CD4-positive, alpha-beta T cell treated with Interleukin-15 for 4 hours (primary cell): ENCODE results near the gene MRPS16.
"Not testable (repeated sequence)": the region's sequence is repeated elsewhere in the genome, so short reads cannot be mapped to it uniquely, and the experiment has no call there.

Experiments used
- DNase-seq: peaks from one replicate; pipeline ENCODE4 v3.0.0-alpha.2; 2020; ENCODE audit warnings: low spot score

MRPS16 gene

DNA sequence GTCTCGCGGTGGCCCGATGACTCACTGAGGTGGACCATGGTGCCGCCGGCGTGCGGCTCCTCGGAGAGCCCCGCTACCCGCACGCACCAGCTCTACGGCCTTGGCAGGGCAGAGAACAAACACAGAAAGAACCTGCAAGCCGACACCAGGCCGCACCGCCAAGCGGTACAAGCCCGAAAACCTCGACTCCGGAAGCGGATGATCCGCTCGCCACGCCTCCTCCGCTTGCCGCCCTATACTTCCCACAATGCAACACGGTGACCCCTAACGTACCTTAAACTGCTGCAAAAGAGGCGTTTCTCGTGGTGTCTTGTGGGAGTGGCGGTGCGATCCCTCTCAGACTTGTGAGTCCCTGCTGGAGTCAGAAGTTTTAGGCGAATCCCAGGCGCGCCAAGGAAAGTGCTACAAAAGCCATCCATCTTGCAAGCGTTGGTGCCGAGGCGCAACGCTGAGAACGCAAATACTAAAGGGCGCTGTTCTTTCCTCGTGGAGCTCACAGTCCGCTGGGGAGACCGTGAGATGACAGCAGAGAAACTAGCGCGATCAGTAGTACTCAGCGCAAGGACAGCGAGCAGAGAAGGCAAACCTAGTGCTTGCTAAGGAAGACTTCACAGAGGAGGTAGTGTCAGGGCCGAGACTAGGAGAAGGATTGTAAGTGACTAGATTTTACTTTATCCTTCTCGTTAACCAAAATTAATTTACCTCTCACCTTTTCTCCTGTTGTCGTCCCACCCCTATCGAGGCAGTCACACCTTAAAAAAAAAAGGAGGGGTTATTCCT, at the start of gene MRPS16:
Gene MRPS16 (minus strand): TSS at position 200 of the 780 bp plus-strand sequence. CDS start 162 bp downstream, at position 38.
- peak; percentile 92 for DNase-seq

DNA sequence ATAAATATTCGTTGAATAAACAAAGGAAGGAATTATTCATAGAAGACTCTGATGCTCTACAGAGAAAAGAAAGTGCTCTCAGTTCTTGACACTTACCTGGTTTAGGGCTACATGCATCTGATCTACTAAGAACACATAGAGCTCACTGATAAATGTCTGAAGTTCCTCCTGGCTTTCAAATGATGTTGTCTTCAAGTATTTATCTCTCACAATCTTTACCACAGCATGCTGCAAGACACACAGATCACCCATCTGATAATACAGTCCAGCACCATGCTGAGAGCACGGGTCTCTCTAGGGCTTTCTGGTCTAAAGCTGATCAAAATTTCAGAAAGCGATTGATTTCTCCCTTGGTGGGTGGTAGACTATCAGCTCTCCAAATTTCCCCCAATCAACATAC, 44.5 kb upstream of the MRPS16 start:
- no peak for DNase-seq

- no peak for DNase-seq
Observed at GRCh38 chr10:73293461-73293860, 41.0 kb upstream of the MRPS16 start.

- DNase-seq: no peak
Observed at GRCh38 chr10:73289958-73290357, 37.5 kb upstream of the MRPS16 start.

DNA sequence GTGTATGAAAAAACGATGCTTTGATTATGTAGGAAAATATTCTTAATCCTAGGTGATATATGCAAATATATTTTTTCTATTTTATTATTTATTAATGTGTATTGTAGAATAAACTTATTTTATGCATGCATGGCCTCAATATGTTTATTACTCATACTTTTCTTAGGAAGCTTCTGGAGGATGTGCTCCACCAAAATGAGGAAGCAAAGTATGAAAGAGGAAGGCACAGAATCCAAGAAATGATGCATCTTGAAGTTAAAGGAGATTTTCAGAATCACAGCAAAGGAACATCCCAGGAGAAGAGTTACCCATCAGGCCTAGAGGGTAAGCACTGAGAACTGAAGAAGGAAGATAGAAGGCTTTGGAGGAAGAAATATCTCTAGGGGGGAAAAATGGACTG, 35.0 kb upstream of the MRPS16 start:
- no peak for DNase-seq

DNA sequence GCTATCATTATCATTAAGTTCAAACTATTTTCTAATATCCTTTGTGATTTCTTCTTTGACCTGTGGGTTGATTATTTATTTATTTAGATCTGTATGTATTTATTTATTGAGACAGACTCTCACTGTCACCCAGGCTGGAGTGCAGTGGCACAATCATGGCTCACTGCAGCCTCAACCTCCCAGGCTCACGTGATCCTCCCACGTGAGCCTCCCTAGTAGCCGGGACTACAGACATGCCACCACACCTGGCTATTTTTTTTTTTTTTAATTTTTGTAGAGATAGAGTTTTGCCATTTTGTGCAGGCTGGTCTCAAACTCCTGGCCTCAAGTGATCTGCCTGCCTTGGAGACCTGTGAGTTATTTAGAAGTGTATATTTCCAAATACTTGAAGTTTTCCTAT, 28.7 kb upstream of the MRPS16 start:
- DNase-seq: no peak

- DNase-seq: no peak
Observed at GRCh38 chr10:73264423-73264822, 12.0 kb upstream of the MRPS16 start.

GRCh38 chr10:73263693-73264347, 11.4 kb upstream of the MRPS16 start:
- DNase-seq: no peak

- DNase-seq: no peak
Observed at GRCh38 chr10:73262880-73263555, 10.6 kb upstream of the MRPS16 start.

GRCh38 chr10:73262105-73262730, 9.8 kb upstream of the MRPS16 start:
- DNase-seq: no peak

DNA sequence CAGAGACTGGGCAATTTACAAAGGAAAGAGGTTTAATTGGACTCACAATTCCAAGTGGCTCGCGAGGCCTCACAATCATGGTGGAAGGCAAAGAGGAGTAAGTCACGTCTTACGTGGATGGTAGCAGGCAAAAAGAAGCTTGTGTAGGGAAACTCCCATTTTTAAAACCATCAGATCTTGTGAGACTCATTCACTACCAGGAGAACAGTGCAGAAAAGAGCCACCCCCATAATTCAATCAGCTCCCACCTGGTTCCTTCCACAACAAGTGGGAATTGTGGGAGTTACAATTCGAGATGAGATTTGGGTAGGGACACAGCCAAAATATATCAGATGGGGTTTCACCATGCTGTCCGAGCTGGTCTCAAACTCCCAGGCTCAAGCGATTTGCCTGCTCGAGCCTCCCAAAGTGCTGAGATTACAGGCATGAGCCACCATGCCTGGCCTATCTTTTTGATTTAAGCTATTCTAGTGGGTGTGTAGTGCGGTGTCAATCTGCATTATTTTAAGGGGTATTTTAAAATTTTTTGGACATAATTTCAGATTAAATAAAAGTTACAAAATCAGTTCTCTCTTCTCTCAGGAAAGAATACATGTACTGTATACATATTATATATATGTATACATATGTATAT, 9.0 kb upstream of the MRPS16 start:
- no peak for DNase-seq

GRCh38 chr10:73258612-73259011, 6.2 kb upstream of the MRPS16 start:
- DNase-seq: not testable (repeated sequence)

GRCh38 chr10:73253225-73253555, 746 bp upstream of the MRPS16 start:
- DNase-seq: no peak

- no peak for DNase-seq
Observed at GRCh38 chr10:73251683-73252444, 580 bp downstream of the MRPS16 start.

DNA sequence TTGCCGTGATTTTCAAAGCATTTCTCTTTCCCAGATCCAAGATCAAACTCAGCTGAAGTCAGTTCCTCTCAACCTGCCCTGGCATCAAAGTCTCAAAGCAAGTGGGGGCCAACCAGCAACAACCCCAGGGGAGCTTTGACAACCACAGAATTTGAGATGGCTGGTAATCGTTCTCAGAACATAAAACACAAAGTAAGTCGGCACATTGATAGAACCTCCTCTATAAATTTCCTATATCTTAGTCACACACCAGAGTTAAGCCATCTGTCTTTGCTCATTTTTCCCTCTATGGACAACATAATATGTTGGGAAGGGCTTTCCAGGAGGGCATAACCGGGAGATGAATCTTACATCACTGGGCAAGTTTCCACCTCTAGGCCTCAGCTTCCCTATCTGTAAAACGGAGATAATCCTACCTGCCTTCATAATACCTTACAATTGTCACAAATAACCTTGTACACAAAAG, 4.2 kb downstream of the MRPS16 start:
- DNase-seq: no peak

- peak; percentile 13 for DNase-seq
Observed at GRCh38 chr10:73247509-73248258, 4.8 kb downstream of the MRPS16 start.

DNA sequence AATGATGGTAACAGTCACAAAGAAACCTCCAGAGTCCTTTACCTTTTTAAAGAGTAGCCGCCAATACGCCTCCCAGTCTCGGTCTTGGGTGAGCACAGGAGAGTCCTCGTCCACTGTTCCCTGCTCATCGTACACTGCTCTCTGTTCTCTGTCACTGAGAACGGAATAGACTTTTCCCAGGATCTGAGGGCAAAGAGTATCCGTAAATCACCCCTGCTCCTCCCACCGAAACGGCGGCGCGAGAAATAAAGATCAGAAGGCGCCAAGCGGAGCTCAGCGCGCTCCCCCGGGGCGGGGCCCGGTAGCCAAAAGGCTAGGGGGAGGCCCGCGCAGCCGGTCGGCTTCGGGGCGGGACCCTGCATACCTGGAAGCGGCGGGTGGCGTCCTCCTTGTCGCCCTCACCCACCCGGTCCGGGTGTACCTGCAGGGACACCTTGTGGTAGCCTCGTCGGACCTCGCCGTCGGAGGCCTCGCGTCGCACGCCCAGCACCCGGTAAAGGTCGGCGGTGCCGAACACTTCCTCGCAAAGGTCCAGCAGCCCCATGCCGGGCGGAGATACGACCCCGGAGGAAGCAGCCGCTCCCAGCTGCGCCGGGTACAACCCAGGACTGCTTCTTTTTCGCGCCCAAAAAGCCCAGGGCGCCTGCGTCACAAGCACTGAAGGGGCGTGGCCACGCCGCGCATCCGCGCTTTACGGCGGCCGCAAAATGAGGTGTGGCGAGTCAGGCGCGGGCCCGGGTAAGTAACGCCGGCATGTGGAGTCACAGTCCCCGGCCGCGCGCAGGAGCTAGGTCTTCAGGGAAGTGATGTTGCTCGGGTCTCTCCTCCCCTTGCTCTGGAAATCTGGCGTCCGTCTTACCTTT, 5.6 kb downstream of the MRPS16 start, which contains the start of gene DNAJC9:
Gene DNAJC9 (minus strand): TSS at position 610 of the 863 bp plus-strand sequence. CDS start 66 bp downstream, at position 544.
- peak; percentile 97 for DNase-seq

DNA sequence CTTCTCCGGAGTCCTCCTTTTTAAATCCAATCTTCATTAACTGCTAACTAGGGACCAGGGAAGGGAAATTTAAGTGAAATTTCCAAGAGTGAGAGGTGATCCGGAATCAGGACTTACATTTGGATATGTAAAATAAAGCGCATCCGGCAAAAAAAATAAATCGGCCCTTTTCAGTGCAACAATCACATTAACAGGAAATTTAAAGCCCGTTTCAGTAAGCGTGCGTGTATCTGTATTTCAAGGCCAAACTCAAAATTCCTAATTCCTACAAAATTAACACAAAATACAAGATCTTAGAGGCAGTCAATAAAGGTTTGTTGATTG, 6.2 kb downstream of the MRPS16 start:
- DNase-seq: no peak

DNA sequence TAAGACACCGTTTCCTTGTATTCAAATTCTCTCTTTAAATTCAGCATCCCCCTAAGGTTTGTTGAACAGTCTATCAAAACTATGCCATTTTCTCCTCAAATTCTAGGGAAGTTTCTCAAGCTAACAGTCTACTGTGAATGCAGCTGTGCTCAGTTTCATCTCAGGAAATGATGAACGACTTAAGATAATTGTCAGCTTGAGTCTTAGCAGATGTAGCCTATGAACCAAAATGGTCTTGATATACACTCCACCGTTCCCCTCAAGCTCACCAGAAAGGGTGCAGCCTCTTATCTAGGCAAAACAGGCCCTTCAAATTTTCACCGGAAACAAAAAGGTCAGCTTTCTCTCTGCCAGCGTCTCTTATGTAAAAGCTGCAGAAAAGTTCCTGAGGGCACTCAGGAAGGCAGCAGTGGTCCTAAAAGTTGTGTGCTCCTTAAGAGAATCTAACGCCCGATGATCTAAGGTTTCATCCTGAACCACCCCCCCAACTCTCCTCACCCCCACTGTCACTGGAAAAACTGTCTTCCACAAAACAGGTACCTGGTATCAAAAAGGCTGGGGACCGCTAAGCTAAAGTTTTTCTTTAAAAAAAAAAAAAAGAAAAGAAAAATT, 7.5 kb downstream of the MRPS16 start:
- no peak for DNase-seq
